GM19351 (cell line): ENCODE data around the gene ZSWIM6.

Experiments
- ATAC-seq: cut with Tn5 transposase; IDR thresholded peaks from one replicate; pipeline ENCODE4 v1.9.1; 2021; ENCODE audit warnings: mild to moderate bottlenecking, moderate library complexity; ENCODE audit not compliant: unreplicated experiment

The ZSWIM6 gene

DNA sequence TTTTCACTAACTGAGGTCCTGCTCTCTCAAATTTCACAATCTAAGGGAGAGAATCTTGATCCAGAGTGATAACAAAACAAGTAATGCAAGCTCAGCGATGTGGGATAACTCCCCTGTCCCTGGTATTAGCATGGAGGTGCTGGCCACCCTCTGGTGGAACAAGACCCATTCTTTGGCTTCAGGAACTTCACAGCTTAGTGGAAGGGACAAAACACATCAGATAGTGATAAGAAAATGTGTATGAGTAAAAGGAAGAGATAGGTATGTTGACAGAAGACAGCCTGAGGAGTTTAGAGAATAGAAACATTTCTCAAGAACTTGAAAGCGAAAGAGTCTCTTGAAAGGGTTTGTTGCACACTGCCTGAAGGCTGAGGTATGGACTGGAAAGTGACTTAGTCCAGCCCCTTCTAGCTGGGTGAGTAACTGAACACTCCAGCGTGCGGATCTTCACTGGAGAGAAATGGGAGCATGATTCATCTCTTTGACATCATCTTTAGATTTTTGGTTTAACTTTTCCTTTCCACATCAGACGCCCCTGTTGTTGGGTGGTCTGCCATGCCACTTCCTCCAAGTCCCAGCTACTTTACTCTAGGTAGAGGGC is 25.4 kb upstream of the ZSWIM6 start:
- ATAC-seq: peak; percentile 96

- ATAC-seq: no peak
These were observed 24.9 kb upstream of the ZSWIM6 start for GRCh38 chr5:61307191-61307590.

DNA sequence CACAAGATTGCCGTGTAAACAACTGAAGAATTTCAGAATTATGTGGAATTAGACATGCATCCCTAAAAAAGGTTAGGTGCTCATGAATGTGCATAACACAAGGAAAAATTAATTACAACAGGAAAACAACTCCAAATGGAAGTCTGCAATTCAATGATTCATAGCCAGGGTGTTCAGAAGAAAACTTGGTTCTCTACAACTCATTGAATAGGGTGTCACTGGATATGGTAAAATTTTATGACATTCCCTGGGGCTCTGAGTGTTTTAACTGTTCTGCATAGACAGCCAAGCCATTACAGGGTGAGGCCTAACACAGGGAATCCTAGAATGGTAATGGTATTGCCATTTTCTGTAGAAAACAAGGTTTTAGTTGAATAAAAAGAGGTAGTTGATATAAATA is 24.4 kb upstream of the ZSWIM6 start:
- ATAC-seq: no peak

GRCh38 chr5:61308712-61309111 is 23.3 kb upstream of the ZSWIM6 start:
- no peak for ATAC-seq

DNA sequence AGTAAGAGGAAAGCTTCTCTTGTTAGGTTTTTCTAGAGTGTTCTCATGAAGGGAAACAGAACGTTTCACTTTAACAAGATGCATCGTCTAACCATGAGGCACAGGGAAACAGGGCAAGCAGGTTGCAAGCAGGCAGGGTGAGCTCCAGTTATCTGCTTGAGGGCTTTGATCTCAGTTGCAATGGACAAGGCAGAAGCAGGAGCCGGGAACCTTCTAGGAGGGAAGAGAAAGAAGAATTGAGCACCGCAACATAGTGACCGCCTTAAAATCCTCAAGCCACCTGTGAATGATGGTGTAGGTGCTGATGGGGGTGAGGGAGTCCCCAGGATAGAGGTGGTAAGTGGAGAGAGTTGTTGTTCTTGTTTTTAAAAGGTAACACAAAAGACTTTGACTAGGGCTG is 22.9 kb upstream of the ZSWIM6 start:
- ATAC-seq: no peak

DNA sequence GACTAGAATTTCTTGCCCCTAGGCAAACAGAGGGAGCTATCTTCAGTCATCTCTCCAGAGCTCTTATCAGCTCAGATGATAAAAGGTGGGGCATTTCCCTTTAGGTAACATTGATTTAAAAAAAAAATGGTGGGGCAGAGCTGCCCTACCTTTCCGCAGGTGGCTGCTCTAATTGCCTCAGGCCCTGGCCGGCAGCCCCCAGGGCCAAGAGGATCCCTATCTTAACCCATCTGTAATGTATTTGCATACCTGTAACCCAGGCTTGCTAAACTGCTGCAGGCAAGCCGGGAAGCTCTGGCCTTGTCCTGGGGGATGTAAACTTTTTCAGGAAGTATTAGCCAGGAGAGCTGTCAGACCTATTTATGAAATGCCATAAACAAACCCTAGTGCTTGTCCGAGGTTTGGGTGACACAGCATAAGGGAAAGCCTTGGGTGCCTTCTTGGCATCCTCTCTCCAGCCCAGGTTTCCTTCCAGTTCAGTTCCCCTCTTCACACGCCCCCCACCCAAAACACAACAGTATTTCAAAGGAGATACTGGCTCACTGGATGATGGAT is 20.9 kb upstream of the ZSWIM6 start:
- ATAC-seq: no peak

DNA sequence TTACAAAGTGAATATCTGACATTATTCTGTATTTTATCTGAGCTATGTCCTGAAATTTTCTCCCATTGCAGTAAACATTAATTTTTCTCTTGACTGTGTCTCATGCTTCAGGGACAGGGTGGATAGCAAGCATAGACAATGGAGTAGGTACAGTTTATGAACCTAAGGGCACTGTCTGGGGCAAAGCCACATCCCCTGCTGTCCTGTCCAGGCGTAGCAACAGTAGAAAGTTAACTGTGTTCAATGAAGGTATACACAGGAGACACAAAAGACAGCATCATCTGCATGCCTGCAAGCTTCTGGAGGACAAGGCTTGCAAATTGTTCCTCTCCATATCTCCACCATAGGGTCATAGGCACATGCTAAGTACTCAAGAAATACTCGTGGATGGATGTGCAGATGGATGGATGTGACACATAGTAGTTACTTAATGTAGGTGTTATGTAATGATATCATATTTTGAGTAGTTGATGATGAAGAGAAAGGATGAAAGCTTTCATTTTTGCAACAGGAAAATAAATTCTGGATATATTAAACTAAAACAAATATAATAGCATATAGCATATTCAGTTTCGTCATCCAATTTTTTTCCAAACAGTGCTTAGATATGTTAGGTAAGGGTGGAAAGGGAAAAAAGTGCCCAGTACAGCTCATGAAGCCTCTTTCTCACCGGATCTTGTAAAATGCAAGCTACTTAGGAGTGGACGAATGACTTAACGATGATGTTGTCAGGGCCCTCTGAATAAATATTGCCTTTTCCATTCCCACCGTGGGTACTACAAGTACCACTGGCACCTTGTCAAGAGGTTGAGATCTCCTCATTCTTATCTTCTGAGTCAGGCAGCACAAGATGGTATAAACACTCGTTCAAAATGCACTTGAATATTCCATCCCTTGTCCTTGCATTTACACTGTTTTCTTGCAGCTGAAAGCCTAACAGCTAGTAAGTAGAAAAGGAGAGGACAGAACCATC is 19.9 kb upstream of the ZSWIM6 start:
- ATAC-seq: no peak

GRCh38 chr5:61313960-61314681 is 17.9 kb upstream of the ZSWIM6 start:
- no peak for ATAC-seq

DNA sequence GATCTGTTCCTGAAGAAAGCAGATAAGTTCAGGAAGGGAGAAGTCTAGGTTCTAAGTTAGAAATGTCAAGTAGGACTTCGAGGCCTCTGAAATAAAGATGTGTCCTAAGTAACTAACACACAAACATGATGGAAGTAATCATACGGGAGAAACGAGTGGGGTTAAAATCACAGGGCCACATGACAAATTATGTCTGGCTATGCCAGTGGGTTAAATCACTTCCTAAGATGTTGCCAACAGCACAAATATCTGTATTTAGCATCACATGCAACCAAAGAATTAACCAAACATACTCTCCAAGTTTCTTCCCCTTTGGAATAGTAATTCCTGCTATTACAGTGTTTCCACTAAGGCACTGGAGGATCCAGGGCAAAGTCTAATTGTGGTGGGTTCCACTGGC is 13.7 kb upstream of the ZSWIM6 start:
- ATAC-seq: no peak

DNA sequence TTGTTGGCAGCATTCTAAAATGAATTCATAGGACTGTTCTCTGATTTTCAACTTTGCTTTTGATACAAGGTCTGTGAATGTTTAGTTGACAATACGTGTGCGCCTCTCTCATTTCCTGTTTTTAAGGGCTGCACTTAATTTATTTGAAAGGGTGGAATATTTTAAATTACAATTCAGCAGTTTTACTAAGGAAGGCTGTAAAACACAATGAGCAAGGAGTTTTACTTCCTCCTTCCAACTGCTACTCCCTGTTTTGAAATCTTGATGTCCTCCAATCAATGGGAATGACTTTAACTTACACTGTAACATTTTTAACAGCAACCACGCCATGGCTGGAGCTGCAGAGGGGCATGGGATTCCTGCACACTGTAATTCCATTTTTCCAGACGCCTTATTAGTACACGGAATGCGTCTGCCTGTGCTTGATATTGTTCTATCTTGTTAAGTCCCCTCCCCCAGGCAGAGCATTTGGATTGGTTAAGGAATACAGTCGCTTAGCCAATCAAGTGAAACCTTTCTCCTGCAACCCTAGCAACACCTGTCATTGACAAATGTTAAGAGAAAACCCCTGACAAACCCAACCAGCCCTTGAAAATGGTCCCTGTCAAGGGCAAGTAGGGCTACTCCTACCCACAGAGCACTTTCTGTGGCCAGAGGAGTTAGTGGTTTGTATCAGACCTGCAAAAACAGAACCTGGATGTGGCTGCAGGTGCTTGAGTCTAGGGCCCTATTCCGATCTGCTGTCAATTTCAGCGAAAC is 12.5 kb upstream of the ZSWIM6 start:
- ATAC-seq: peak; percentile 98

GRCh38 chr5:61320860-61321259 is 11.2 kb upstream of the ZSWIM6 start:
- no peak for ATAC-seq

- no peak for ATAC-seq
These were observed 10.4 kb upstream of the ZSWIM6 start for GRCh38 chr5:61321669-61322068.

DNA sequence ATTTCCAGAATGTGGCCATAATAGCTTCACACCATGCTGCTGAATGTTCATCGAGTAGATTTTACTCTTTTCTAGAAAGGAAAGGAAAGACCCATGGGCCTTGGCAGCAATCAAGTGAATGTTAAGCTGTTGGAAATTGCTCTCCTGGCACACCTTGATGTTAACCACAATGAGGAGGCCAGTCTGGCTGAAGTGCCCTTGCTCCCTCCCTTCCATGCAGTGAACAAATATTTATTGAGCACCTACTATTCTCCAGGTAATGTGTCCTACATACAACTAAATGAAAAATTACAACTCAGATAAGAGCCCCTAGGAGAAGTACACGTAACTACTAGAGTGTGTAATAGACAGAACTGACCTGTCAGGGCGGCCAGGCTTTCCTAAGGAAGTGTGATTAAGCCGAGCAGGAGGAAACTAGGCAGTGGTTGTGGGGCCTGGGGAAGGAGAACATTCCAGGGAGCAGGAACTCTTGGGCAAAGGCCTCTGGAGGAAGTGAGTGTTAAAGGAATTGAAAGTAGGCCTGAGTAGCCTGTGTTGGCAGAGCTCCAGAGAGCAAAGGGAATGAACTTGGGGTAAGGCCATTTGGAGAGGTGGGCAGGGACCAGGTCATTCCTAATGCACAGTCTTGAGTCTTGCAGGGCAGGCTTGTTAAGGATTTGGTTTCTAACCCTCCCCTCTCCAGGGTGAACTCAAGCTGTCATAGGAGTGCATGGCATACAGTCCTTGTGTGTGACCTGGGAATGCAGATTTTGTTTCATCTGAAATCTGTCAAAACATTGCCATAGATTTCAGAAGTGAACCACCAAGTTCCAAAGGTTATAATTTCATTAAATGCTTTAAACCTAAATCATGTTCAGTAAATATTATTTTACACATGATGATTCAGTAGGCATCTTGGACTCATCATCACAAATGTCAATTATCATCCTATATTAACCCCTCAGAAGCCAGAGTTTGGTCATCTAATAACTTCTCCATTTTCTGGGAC is 9.0 kb upstream of the ZSWIM6 start:
- no peak for ATAC-seq

DNA sequence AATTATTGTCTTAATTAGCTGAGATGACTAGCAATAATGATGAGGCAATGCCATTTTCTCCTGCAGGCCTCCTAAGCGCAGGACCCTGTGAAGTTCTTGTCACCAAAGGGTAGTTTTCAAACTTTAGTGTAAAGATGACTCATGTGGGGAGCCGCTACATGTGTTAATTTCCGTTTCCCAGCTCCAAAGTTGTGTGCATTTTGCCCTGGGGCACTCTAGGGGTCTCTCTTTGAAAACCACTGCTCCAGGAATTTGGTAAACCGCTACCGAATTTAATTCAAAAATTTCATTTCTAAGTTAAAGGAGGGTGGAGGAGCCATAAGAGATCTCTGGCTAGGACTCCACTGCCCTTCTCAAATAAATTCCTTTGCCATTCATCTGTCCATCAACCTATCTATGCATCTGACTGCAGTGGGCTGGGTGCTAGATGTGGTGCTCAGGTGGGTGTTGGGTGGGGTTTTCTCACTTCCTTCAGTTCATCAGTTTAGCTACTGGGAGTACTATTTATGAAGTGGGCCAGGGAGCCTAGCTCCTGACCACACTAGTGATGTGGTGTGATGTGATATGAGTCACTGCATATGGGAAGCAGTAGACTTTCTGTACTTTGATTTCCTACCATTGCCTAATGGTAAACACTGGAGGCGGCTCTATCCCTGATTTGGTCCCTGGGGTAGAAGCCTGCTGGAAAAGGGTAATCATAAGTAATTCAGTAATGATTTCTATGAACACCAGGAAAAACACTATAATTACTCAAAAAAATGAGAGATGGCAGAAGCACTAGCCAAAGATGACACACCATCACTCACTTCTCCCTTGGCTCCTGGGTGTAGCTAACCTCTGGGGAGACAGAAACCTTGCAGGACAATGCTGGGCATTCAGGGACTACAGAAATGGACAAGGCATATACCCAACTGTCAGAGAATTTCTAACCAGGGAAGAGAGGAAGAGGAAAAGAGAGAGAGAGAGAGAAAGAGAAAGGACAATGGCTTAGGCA is 4.0 kb upstream of the ZSWIM6 start:
- ATAC-seq: peak; percentile 38

GRCh38 chr5:61328791-61329549 is 3.1 kb upstream of the ZSWIM6 start:
- ATAC-seq: no peak

GRCh38 chr5:61329550-61330128 is 2.4 kb upstream of the ZSWIM6 start:
- ATAC-seq: no peak

DNA sequence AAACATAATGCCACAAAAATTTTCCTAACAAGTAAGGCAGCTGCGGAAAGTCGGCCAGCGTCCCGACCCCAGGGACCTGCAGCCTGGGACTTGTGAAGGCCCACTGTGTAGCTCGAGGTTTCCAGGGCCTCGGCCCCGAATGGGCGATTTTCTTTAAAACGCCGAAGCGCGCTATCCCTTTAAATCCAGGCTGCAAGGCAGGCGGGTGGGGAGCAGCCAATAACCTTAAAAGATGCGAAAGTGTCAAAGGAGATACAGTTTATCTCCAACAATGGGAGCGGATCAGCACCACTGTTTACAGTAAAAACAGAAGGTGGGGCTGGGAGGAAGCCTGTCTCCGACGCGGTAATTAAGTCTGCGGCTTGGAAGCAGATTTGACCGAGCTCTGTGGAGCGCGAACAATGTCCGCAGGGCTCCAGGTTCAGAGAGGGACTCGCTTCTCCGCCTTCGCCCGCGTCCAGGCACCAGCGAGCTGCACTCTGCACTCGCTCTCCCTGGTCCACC is 1.7 kb upstream of the ZSWIM6 start:
- peak; percentile 1 for ATAC-seq
